H9 (cell line): Measurements from ENCODE around the gene UTP4. TPM values are rescaled to one million over a fixed set of nuclear protein-coding genes. Genes with fewer than 3 reads are reported as not detected.

ENCODE experiments used
- DNase-seq: peaks from one replicate; pipeline ENCODE4 v3.0.0-alpha.2; 2017
- H2AFZ ChIP-seq: one replicate; pipeline ENCODE4 v1.6.1; 2013; ENCODE audit warnings: mild to moderate bottlenecking, low read length, control low read depth, moderate library complexity
- H2AK5ac ChIP-seq: 2 replicates; pipeline ENCODE4 v1.6.1; 2013; ENCODE audit warnings: low read length, control low read depth, mixed read lengths; ENCODE audit not compliant: insufficient read length
- H2BK120ac ChIP-seq: one replicate; pipeline ENCODE4 v1.6.1; 2013; ENCODE audit warnings: low read depth, mild to moderate bottlenecking, low read length, control low read depth, inconsistent platforms; ENCODE audit not compliant: poor library complexity, severe bottlenecking
- H2BK12ac ChIP-seq: 2 replicates; pipeline ENCODE4 v1.6.1; 2013; ENCODE audit warnings: low read length, control low read depth, mixed read lengths, low read depth; ENCODE audit not compliant: insufficient read length
- H2BK15ac ChIP-seq: 2 replicates; pipeline ENCODE4 v1.6.1; 2013; ENCODE audit warnings: low read depth, low read length, control low read depth
- H2BK20ac ChIP-seq: one replicate; pipeline ENCODE4 v1.6.1; 2013; ENCODE audit warnings: low read depth, mild to moderate bottlenecking, low read length, control low read depth, inconsistent platforms; ENCODE audit not compliant: poor library complexity, severe bottlenecking
- H2BK5ac ChIP-seq: 2 replicates; pipeline ENCODE4 v1.6.1; 2013; ENCODE audit warnings: low read length, control low read depth, mixed read lengths; ENCODE audit not compliant: insufficient read length
- H3K14ac ChIP-seq: 2 replicates; pipeline ENCODE4 v1.6.1; 2013; ENCODE audit warnings: low read length, control low read depth; ENCODE audit not compliant: insufficient read depth
- H3K18ac ChIP-seq: 2 replicates; pipeline ENCODE4 v1.6.1; 2013; ENCODE audit warnings: low read depth, mild to moderate bottlenecking, mixed read lengths, low read length, control low read depth; ENCODE audit not compliant: insufficient read length
- H3K23ac ChIP-seq: 2 replicates; pipeline ENCODE4 v1.6.1; 2013; ENCODE audit warnings: low read length, control low read depth, mixed read lengths, low read depth; ENCODE audit not compliant: insufficient read length
- H3K23me2 ChIP-seq: 2 replicates; pipeline ENCODE4 v1.6.1; 2013; ENCODE audit warnings: low read depth, mild to moderate bottlenecking, mixed read lengths, low read length, control low read depth; ENCODE audit not compliant: insufficient read length, poor library complexity, severe bottlenecking
- H3K27ac ChIP-seq: 2 replicates; pipeline ENCODE4 v1.5.1; 2013; ENCODE audit warnings: low read length, control low read depth, mixed read lengths, low read depth; ENCODE audit not compliant: insufficient read length
- H3K27me3 ChIP-seq: 2 replicates; pipeline ENCODE4 v1.6.1; 2013; ENCODE audit warnings: low read length, control low read depth, inconsistent platforms; ENCODE audit not compliant: insufficient read depth
- H3K4ac ChIP-seq: 2 replicates; pipeline ENCODE4 v1.6.1; 2013; ENCODE audit warnings: low read depth, mild to moderate bottlenecking, control low read depth, inconsistent platforms, low read length, moderate library complexity
- H3K4me1 ChIP-seq: 2 replicates; pipeline ENCODE4 v1.6.1; 2013; ENCODE audit warnings: low read length, control low read depth, inconsistent platforms; ENCODE audit not compliant: insufficient read depth
- H3K4me2 ChIP-seq: 2 replicates; pipeline ENCODE4 v1.6.1; 2013; ENCODE audit warnings: low read length, control low read depth, mixed read lengths; ENCODE audit not compliant: insufficient read length, insufficient read depth
- H3K56ac ChIP-seq: 2 replicates; pipeline ENCODE4 v1.6.1; 2013; ENCODE audit warnings: low read depth, mild to moderate bottlenecking, mixed read lengths, low read length, control low read depth; ENCODE audit not compliant: insufficient read length
- H3K79me1 ChIP-seq: 2 replicates; pipeline ENCODE4 v1.6.1; 2013; ENCODE audit warnings: low read depth, mild to moderate bottlenecking, moderate library complexity, low read length, control low read depth, inconsistent platforms; ENCODE audit not compliant: insufficient read depth, poor library complexity, severe bottlenecking
- H3K79me2 ChIP-seq: 2 replicates; pipeline ENCODE4 v1.6.1; 2013; ENCODE audit warnings: low read length, control low read depth, inconsistent platforms; ENCODE audit not compliant: insufficient read depth
- H3K9ac ChIP-seq: 2 replicates; pipeline ENCODE4 v1.6.1; 2013; ENCODE audit warnings: low read length, control low read depth, mixed read lengths; ENCODE audit not compliant: insufficient read length; ENCODE audit errors: extremely low read depth
- H3K9me3 ChIP-seq: one replicate; pipeline ENCODE4 v1.6.1; 2013; ENCODE audit warnings: low read depth, low read length, inconsistent platforms; ENCODE audit not compliant: control insufficient read depth
- H3T11ph ChIP-seq: one replicate; pipeline ENCODE4 v1.6.1; 2013; ENCODE audit warnings: mild to moderate bottlenecking, low read length, control low read depth, inconsistent platforms
- H4K20me1 ChIP-seq: one replicate; pipeline ENCODE4 v1.6.1; 2013; ENCODE audit not compliant: control insufficient read depth, insufficient read length, insufficient read depth
- H4K5ac ChIP-seq: 2 replicates; pipeline ENCODE4 v1.6.1; 2013; ENCODE audit warnings: low read depth, mild to moderate bottlenecking, mixed read lengths, low read length, control low read depth; ENCODE audit not compliant: insufficient read length
- H4K8ac ChIP-seq: replicated peaks from 2 replicates; pipeline ENCODE4 v1.6.1; 2013; ENCODE audit warnings: low read length, control low read depth, mixed read lengths, low read depth; ENCODE audit not compliant: insufficient read length
- H4K91ac ChIP-seq: 2 replicates; pipeline ENCODE4 v1.6.1; 2013; ENCODE audit warnings: low read depth, mild to moderate bottlenecking, moderate library complexity, mixed read lengths, low read length, control low read depth; ENCODE audit not compliant: insufficient read length
- H3K27ac Mint-ChIP-seq, 3 experiments: 2 replicates in 2 of 3; 3 replicates in 1 of 3; pipeline ENCODE4 v1.8.0; 2020 to 2021; ENCODE audit warnings: mixed read lengths in 3 of 3, mild to moderate bottlenecking in 1 of 3, moderate library complexity in 1 of 3
- H3K27me3 Mint-ChIP-seq: 2 replicates; pipeline ENCODE4 v1.8.0; 2021; ENCODE audit warnings: low read depth, mild to moderate bottlenecking, moderate library complexity, mixed read lengths
- H3K36me3 Mint-ChIP-seq, 3 experiments: 2 replicates in 2 of 3; 3 replicates in 1 of 3; pipeline ENCODE4 v1.8.0; 2020 to 2021; ENCODE audit warnings: low read depth in 3 of 3, mixed read lengths in 3 of 3; ENCODE audit not compliant: insufficient read depth in 1 of 3
- H3K4me1 Mint-ChIP-seq, 2 experiments: 2 replicates each; pipeline ENCODE4 v1.8.0; 2020; ENCODE audit warnings: mixed read lengths in 2 of 2
- H3K4me3 Mint-ChIP-seq, 2 experiments: 2 replicates in 1 of 2; 3 replicates in 1 of 2; pipeline ENCODE4 v1.8.0; 2020 to 2021; ENCODE audit warnings: mild to moderate bottlenecking in 2 of 2, mixed read lengths in 2 of 2, moderate library complexity in 1 of 2
- H3K9me3 Mint-ChIP-seq, 2 experiments: 2 replicates in 1 of 2; 3 replicates in 1 of 2; pipeline ENCODE4 v1.8.0; 2020; ENCODE audit warnings: mild to moderate bottlenecking in 2 of 2, mixed read lengths in 2 of 2, moderate library complexity in 1 of 2
- WGBS: extraction: QIAGEN DNeasy Blood & Tissue Kit; methylation state at CpG from one replicate; pipeline ENCODE4 v1.1.7; 2013; ENCODE audit warnings: missing lambda C conversion rate, low lambda C conversion rate, mixed read lengths; ENCODE audit not compliant: insufficient read length; ENCODE audit errors: extremely low coverage; 5-methylcytosine and 5-hydroxymethylcytosine counted together
- total RNA-seq: library from RNA; stranded (reverse); gene quantifications from 2 replicates; pipeline ENCODE4 v1.2.1, GENCODE V29; 2021
- TF ChIP-seq, protein P1 (sequence below): fragments of 200-600 bp; sonication (generic); conservative IDR thresholded peaks from 3 replicates; pipeline ENCODE4 v1.8.0; 2021; ENCODE audit warnings: antibody characterized with exemption, mild to moderate bottlenecking

The UTP4 gene
- total RNA-seq, 1 experiment from 2014 or later: 94.0 TPM

DNA sequence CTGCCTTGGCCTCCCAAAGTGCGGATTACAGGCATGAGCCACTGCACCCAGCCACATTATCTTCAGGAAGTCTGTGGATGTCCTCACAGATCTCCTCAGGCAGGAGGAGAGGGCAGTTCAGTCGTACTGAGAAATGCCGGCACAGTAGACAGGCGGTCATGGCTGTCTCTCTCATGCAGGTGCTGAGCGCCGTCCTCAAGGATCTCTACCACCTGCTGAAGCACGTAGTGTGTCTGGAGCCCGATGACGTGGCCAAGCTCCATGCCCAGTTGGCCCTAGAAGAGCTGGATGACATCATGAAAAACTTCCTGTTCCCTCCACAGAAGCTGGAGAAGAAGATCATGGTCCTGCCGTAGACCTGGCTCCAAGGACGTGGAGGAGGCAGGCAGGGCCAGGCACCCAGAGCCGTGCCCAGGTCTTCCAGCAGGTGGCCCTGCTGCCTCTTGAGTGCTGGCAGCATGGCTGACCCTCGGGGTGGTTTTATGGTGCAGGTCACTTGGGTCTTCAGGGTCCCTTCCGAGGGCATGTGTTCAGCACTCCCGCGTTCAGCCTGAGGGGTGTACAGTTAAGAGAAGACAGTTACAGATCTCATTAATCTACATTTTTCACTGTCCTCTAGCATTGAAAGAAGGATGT, 49.0 kb upstream of the UTP4 start:
- Histone ChIP-seq H3K23ac (no peak overlapping the region), H2AFZ (no peak overlapping the region), H3K56ac (no peak overlapping the region), H3K27me3 (no peaks in the 10 kb centered on the region), H3K14ac (peak overlapping the region; percentile 51; the same call in 1 of the 2 replicates), H2BK5ac (no peak overlapping the region), H3K9me3 (no peaks in the 10 kb centered on the region), H2BK12ac (no peak overlapping the region), H3K18ac (peak overlapping the region; percentile 64), H3K23me2 (no peaks in the 10 kb centered on the region), H4K91ac (no peak overlapping the region), H4K8ac (no peak overlapping the region), H4K20me1 (no peaks in the 10 kb centered on the region), H3K27ac (no peak overlapping the region), H4K5ac (no peak overlapping the region), H3K4me1 (peaks cover 6% of the 10 kb centered on the region; the same call in 1 of the 2 replicates), H2BK15ac (no peak overlapping the region), H3K9ac (no peak overlapping the region), H2BK20ac (no peak overlapping the region), H3K79me2 (no peaks in the 10 kb centered on the region), H3K4ac (no peak overlapping the region), H3K4me2 (no peak overlapping the region), H3T11ph (no peak overlapping the region), H2AK5ac (no peak overlapping the region), H2BK120ac (no peak overlapping the region), H3K79me1 (no peaks in the 10 kb centered on the region)
- H3K4me3 Mint-ChIP-seq: no peak overlapping the region; a peak in 1 of 5 replicates
- peaks cover 2% of the 10 kb centered on the region; the same call in 1 of the 2 replicates for H3K27me3 Mint-ChIP-seq
- TF ChIP-seq, protein P1, sequence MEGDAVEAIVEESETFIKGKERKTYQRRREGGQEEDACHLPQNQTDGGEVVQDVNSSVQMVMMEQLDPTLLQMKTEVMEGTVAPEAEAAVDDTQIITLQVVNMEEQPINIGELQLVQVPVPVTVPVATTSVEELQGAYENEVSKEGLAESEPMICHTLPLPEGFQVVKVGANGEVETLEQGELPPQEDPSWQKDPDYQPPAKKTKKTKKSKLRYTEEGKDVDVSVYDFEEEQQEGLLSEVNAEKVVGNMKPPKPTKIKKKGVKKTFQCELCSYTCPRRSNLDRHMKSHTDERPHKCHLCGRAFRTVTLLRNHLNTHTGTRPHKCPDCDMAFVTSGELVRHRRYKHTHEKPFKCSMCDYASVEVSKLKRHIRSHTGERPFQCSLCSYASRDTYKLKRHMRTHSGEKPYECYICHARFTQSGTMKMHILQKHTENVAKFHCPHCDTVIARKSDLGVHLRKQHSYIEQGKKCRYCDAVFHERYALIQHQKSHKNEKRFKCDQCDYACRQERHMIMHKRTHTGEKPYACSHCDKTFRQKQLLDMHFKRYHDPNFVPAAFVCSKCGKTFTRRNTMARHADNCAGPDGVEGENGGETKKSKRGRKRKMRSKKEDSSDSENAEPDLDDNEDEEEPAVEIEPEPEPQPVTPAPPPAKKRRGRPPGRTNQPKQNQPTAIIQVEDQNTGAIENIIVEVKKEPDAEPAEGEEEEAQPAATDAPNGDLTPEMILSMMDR: peak; percentile 65
- peaks cover 0 to 5% (median 4%) of the 10 kb centered on the region in 3 experiments; a peak in 4 of 7 replicates for H3K36me3 Mint-ChIP-seq
- WGBS: no CpG with 5 or more reads among the region's 16 CpGs
- peaks cover 27 to 28% of the 10 kb centered on the region in 2 experiments for H3K4me1 Mint-ChIP-seq
- peak; percentile 60 for DNase-seq
- no peaks in the 10 kb centered on the region for H3K9me3 Mint-ChIP-seq
- H3K27ac Mint-ChIP-seq: peak overlapping the region in 2 of 3 experiments; percentile 38 to 62; a peak in 3 of 7 replicates
